ENCODE measurements around the gene MAGI1. TPM values are rescaled to one million over a fixed set of nuclear protein-coding genes. Genes with fewer than 3 reads are reported as not detected.

The MAGI1 gene
- total and polyA plus RNA-seq, 4 donors = 9.9 to 88.1 (median 24.6) TPM

- no peaks in the 10 kb centered on the region for H3K27me3 ChIP-seq (ENCODE audit: control insufficient read depth in 3 of 3, insufficient read depth in 3 of 3, low read length in 2 of 3)
- ATAC-seq (ENCODE audit: insufficient read depth, low FRiP score) = no peak
- no peaks in the 10 kb centered on the region for H3K4me1 ChIP-seq (ENCODE audit: control insufficient read depth in 5 of 5, insufficient read depth in 5 of 5, low read length in 5 of 5)
- H3K9me3 ChIP-seq (ENCODE audit: control insufficient read depth in 4 of 4, insufficient read depth in 3 of 4, low read length in 3 of 4) = no peaks in the 10 kb centered on the region
- no peak overlapping the region for H3K4me3 ChIP-seq
- DNase-seq = no peak
- no peak overlapping the region for H3K27ac ChIP-seq (ENCODE audit: low read depth in 1 of 2, low read length in 1 of 2)
- peaks cover 0 to 4% (median 0%) of the 10 kb centered on the region in 4 donors for H3K36me3 ChIP-seq (ENCODE audit: control insufficient read depth in 4 of 4, insufficient read depth in 4 of 4, low read length in 4 of 4)
- H3K9ac ChIP-seq (ENCODE audit: insufficient read depth in 1 of 2, low read length in 2 of 2) = no peak overlapping the region
- no peak for TF ChIP-seq CTCF (IDR thresholded peaks at IDR 0.05; ENCODE audit: control extremely low read depth, extremely low read depth)
- 75 to 87% methylated on average over 4 of the region's 4 CpGs for WGBS, 2 donors
Measured at GRCh38 chr3:65445573-65446169, 593.0 kb downstream of the MAGI1 start.

- no peaks in the 10 kb centered on the region for H3K27me3 ChIP-seq (ENCODE audit: control insufficient read depth in 3 of 3, insufficient read depth in 3 of 3, low read length in 2 of 3)
- H3K4me3 ChIP-seq = no peak overlapping the region
- no peak overlapping the region for H3K9ac ChIP-seq (ENCODE audit: insufficient read depth in 1 of 2, low read length in 2 of 2)
- peaks cover 0 to 5% (median 0%) of the 10 kb centered on the region in 5 donors for H3K4me1 ChIP-seq (ENCODE audit: control insufficient read depth in 5 of 5, insufficient read depth in 5 of 5, low read length in 5 of 5)
- H3K27ac ChIP-seq (ENCODE audit: low read depth in 1 of 2, low read length in 1 of 2) = no peak overlapping the region
- 86 to 87% methylated on average over 7 of the region's 7 CpGs for WGBS, 2 donors
- TF ChIP-seq CTCF (IDR thresholded peaks at IDR 0.05; ENCODE audit: control extremely low read depth, extremely low read depth) = no peak
- H3K36me3 ChIP-seq (ENCODE audit: control insufficient read depth in 4 of 4, insufficient read depth in 4 of 4, low read length in 4 of 4) = peaks cover 0 to 4% (median 0%) of the 10 kb centered on the region in 4 donors
- DNase-seq (no peak), ATAC-seq (ENCODE audit: insufficient read depth, low FRiP score) (no peak)
- peaks cover 0 to 2% (median 0%) of the 10 kb centered on the region in 4 donors for H3K9me3 ChIP-seq (ENCODE audit: control insufficient read depth in 4 of 4, insufficient read depth in 3 of 4, low read length in 3 of 4)
Measured at GRCh38 chr3:65444447-65444815, 594.3 kb downstream of the MAGI1 start.

- H3K4me1 ChIP-seq (ENCODE audit: control insufficient read depth in 5 of 5, insufficient read depth in 5 of 5, low read length in 5 of 5) = peaks cover 0 to 5% (median 0%) of the 10 kb centered on the region in 5 donors
- H3K4me3 ChIP-seq = no peak overlapping the region
- DNase-seq (peak in 2 of 3 donors; percentile 18 to 21), ATAC-seq (ENCODE audit: insufficient read depth, low FRiP score) (no peak)
- H3K27me3 ChIP-seq (ENCODE audit: control insufficient read depth in 3 of 3, insufficient read depth in 3 of 3, low read length in 2 of 3) = no peaks in the 10 kb centered on the region
- peaks cover 0 to 4% (median 0%) of the 10 kb centered on the region in 4 donors for H3K36me3 ChIP-seq (ENCODE audit: control insufficient read depth in 4 of 4, insufficient read depth in 4 of 4, low read length in 4 of 4)
- WGBS, 2 donors = 82% methylated on average over 4 of the region's 4 CpGs
- H3K9ac ChIP-seq (ENCODE audit: insufficient read depth in 1 of 2, low read length in 2 of 2) = no peak overlapping the region
- no peak for TF ChIP-seq CTCF (IDR thresholded peaks at IDR 0.05; ENCODE audit: control extremely low read depth, extremely low read depth)
- no peak overlapping the region for H3K27ac ChIP-seq (ENCODE audit: low read depth in 1 of 2, low read length in 1 of 2)
- peaks cover 0 to 2% (median 0%) of the 10 kb centered on the region in 4 donors for H3K9me3 ChIP-seq (ENCODE audit: control insufficient read depth in 4 of 4, insufficient read depth in 3 of 4, low read length in 3 of 4)
Measured at GRCh38 chr3:65443739-65444446, 594.8 kb downstream of the MAGI1 start.

Measured in lung (tissue), 12 donors.